SK-N-DZ (cell line): ENCODE results near the gene PGAM2.
A peak's percentile ranks its signal among the peaks of the same experiment; 100 is the strongest.

Experiments used
- DNase-seq: peaks from one replicate; pipeline ENCODE4 v3.0.0-alpha.2; 2015; ENCODE audit warnings: low spot score

The PGAM2 gene

GRCh38 chr7:44067064-44067951 is 1.9 kb upstream of the PGAM2 start:
- peak; percentile 43 for DNase-seq

GRCh38 chr7:44066494-44067063 is 1.2 kb upstream of the PGAM2 start:
- DNase-seq = no peak

GRCh38 chr7:44066111-44066460 is 719 bp upstream of the PGAM2 start:
- no peak for DNase-seq

- no peak for DNase-seq
These were observed 456 bp downstream of the PGAM2 start for GRCh38 chr7:44064791-44065430.

GRCh38 chr7:44063894-44064651 is 1.3 kb downstream of the PGAM2 start:
- DNase-seq = no peak

GRCh38 chr7:44063547-44063893 is 1.8 kb downstream of the PGAM2 start:
- no peak for DNase-seq

- DNase-seq = no peak
These were observed 2.5 kb downstream of the PGAM2 start for GRCh38 chr7:44062903-44063295.

- no peak for DNase-seq
These were observed 3.0 kb downstream of the PGAM2 start for GRCh38 chr7:44062180-44062902.

GRCh38 chr7:44061645-44062179 is 3.7 kb downstream of the PGAM2 start:
- no peak for DNase-seq

- no peak for DNase-seq
These were observed 4.3 kb downstream of the PGAM2 start for GRCh38 chr7:44060948-44061644.

- DNase-seq = no peak
These were observed 5.0 kb downstream of the PGAM2 start for GRCh38 chr7:44060091-44060947.

- DNase-seq = no peak
These were observed 5.9 kb downstream of the PGAM2 start for GRCh38 chr7:44059219-44060090.

- DNase-seq = no peak
These were observed 6.6 kb downstream of the PGAM2 start for GRCh38 chr7:44058759-44059218.

- DNase-seq = no peak
These were observed 7.3 kb downstream of the PGAM2 start for GRCh38 chr7:44057849-44058758.

GRCh38 chr7:44057181-44057848 is 8.1 kb downstream of the PGAM2 start:
- DNase-seq = no peak

- DNase-seq = no peak
These were observed 8.7 kb downstream of the PGAM2 start for GRCh38 chr7:44056681-44057080.
